WTC11 (cell line): ENCODE results near the gene MRPL40. TPM values are rescaled to one million over a fixed set of nuclear protein-coding genes. Genes with fewer than 3 reads are reported as not detected.

Experiments
- ATAC-seq: fragments of 200-7000 bp; cut with Tn5 transposase; 2 replicates; pipeline ENCODE4 v1.10.0; 2021; ENCODE audit warnings: mild to moderate bottlenecking, moderate library complexity
- CTCF ChIA-PET: fragments of 300-600 bp; sonication (Branson Sonifier 250); formaldehyde crosslinking; loops from one replicate; lab custom pipeline; 2021; ENCODE audit warnings: antibody characterized with exemption; lab: Charles Lee
- POLR2A ChIA-PET: fragments of 350-600 bp; sonication (Branson Sonifier 250); formaldehyde crosslinking; loops from one replicate; lab custom pipeline; 2021; ENCODE audit warnings: antibody characterized with exemption; lab: Charles Lee
- DNase-seq: peaks from one replicate; pipeline ENCODE4 v3.0.0; 2021; ENCODE audit warnings: low spot score
- H3K27ac Mint-ChIP-seq: 2 replicates; pipeline ENCODE4 v1.8.0; 2021; ENCODE audit warnings: mixed read lengths
- H3K27me3 Mint-ChIP-seq: 2 replicates; pipeline ENCODE4 v1.8.0; 2021; ENCODE audit warnings: low read depth, mild to moderate bottlenecking, moderate library complexity, mixed read lengths
- H3K36me3 Mint-ChIP-seq: 2 replicates; pipeline ENCODE4 v1.8.0; 2021; ENCODE audit warnings: mixed read lengths
- H3K4me1 Mint-ChIP-seq: 2 replicates; pipeline ENCODE4 v1.8.0; 2022; ENCODE audit warnings: mixed read lengths
- H3K4me3 Mint-ChIP-seq: 2 replicates; pipeline ENCODE4 v1.8.0; 2021; ENCODE audit warnings: mild to moderate bottlenecking, moderate library complexity, mixed read lengths
- H3K9me3 Mint-ChIP-seq: 2 replicates; pipeline ENCODE4 v1.8.0; 2021; ENCODE audit warnings: mixed read lengths
- FOXJ3 ChIP-seq: sonication (generic); formaldehyde crosslinking; IDR thresholded peaks from 2 replicates; pipeline ENCODE4 v1.9.0; 2021; ENCODE audit warnings: missing genetic modification reagents, mild to moderate bottlenecking, borderline replicate concordance
- FOXP1 ChIP-seq: sonication (generic); formaldehyde crosslinking; IDR thresholded peaks from 2 replicates; pipeline ENCODE4 v1.8.0; 2022; ENCODE audit warnings: missing genetic modification reagents, mild to moderate bottlenecking, moderate library complexity, borderline replicate concordance
- FOXP4 ChIP-seq: sonication (generic); formaldehyde crosslinking; IDR thresholded peaks from 2 replicates; pipeline ENCODE4 v1.8.0; 2022; ENCODE audit warnings: mild to moderate bottlenecking, missing genetic modification reagents
- IRF1 ChIP-seq: sonication (generic); formaldehyde crosslinking; IDR thresholded peaks from 2 replicates; pipeline ENCODE4 v1.8.0; 2023; ENCODE audit warnings: missing genetic modification reagents
- JUN ChIP-seq: sonication (generic); formaldehyde crosslinking; IDR thresholded peaks from 2 replicates; pipeline ENCODE4 v1.8.0; 2023; ENCODE audit warnings: mild to moderate bottlenecking, missing genetic modification reagents
- KAT7 ChIP-seq: sonication (generic); formaldehyde crosslinking; IDR thresholded peaks from 2 replicates; pipeline ENCODE4 v1.8.1; 2023; ENCODE audit warnings: missing genetic modification reagents, mild to moderate bottlenecking, borderline replicate concordance
- PRRX2 ChIP-seq: fragments of 250-450 bp; sonication (Bioruptor Pico); IDR thresholded peaks from 2 replicates; pipeline ENCODE4 v1.8.0; 2021; ENCODE audit warnings: mild to moderate bottlenecking
- SP1 ChIP-seq: sonication (generic); formaldehyde crosslinking; conservative IDR thresholded peaks from 2 replicates; pipeline ENCODE4 v1.8.1; 2022; ENCODE audit warnings: missing genetic modification reagents
- STAT6 ChIP-seq: sonication (generic); formaldehyde crosslinking; conservative IDR thresholded peaks from 2 replicates; pipeline ENCODE4 v1.8.1; 2023; ENCODE audit warnings: mild to moderate bottlenecking, low read depth, missing genetic modification reagents, moderate library complexity
- TEAD1 ChIP-seq: sonication (generic); formaldehyde crosslinking; IDR thresholded peaks from 2 replicates; pipeline ENCODE4 v1.8.0; 2022; ENCODE audit warnings: mild to moderate bottlenecking, missing genetic modification reagents
- ZNF232 ChIP-seq: sonication (generic); formaldehyde crosslinking; IDR thresholded peaks from 2 replicates; pipeline ENCODE4 v1.8.0; 2022; ENCODE audit warnings: mild to moderate bottlenecking, missing genetic modification reagents
- ZNF317 ChIP-seq: sonication (generic); formaldehyde crosslinking; IDR thresholded peaks from 2 replicates; pipeline ENCODE4 v1.8.1; 2023; ENCODE audit warnings: low read depth, mild to moderate bottlenecking, moderate library complexity, missing genetic modification reagents, borderline replicate concordance
- ZNF423 ChIP-seq: fragments of 250-450 bp; sonication (Bioruptor Pico); IDR thresholded peaks from 2 replicates; pipeline ENCODE4 v2.1.2; 2022; ENCODE audit warnings: mild to moderate bottlenecking, moderate library complexity
- ZNF671 ChIP-seq: fragments of 250-450 bp; sonication (Bioruptor Pico); IDR thresholded peaks from 2 replicates; pipeline ENCODE4 v1.8.0; 2021; ENCODE audit warnings: mild to moderate bottlenecking
- total RNA-seq: library from RNA; stranded (reverse); gene quantifications from 3 replicates; pipeline ENCODE4 v1.2.3, GENCODE V29; 2021
- TF ChIP-seq, protein P1 (sequence below): sonication (generic); formaldehyde crosslinking; IDR thresholded peaks from 2 replicates; pipeline ENCODE4 v1.8.1; 2023; ENCODE audit warnings: mild to moderate bottlenecking, moderate library complexity, missing genetic modification reagents
- TF ChIP-seq, protein P2 (sequence below): fragments of 200-600 bp; IDR thresholded peaks from 2 replicates; pipeline ENCODE4 v1.8.0; 2022; ENCODE audit warnings: antibody characterized with exemption

MRPL40 gene
- total RNA-seq, 1 experiment from 2014 or later, result 19.2 TPM

- TF ChIP-seq, protein P1, sequence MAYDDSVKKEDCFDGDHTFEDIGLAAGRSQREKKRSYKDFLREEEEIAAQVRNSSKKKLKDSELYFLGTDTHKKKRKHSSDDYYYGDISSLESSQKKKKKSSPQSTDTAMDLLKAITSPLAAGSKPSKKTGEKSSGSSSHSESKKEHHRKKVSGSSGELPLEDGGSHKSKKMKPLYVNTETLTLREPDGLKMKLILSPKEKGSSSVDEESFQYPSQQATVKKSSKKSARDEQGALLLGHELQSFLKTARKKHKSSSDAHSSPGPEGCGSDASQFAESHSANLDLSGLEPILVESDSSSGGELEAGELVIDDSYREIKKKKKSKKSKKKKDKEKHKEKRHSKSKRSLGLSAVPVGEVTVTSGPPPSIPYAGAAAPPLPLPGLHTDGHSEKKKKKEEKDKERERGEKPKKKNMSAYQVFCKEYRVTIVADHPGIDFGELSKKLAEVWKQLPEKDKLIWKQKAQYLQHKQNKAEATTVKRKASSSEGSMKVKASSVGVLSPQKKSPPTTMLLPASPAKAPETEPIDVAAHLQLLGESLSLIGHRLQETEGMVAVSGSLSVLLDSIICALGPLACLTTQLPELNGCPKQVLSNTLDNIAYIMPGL (CRISPR knock-in tag), result no peak; the same call in 1 of the 2 replicates
- TF ChIP-seq FOXP1 (CRISPR knock-in tag), result peak; percentile 89
- TF ChIP-seq SP1 (CRISPR knock-in tag), result peak; percentile 93
- peak; percentile 74; the same call in 1 of the 2 replicates for TF ChIP-seq FOXP4 (CRISPR knock-in tag)
Measured at GRCh38 chr22:19432133-19432851, at the start of gene MRPL40 (continued).

DNA sequence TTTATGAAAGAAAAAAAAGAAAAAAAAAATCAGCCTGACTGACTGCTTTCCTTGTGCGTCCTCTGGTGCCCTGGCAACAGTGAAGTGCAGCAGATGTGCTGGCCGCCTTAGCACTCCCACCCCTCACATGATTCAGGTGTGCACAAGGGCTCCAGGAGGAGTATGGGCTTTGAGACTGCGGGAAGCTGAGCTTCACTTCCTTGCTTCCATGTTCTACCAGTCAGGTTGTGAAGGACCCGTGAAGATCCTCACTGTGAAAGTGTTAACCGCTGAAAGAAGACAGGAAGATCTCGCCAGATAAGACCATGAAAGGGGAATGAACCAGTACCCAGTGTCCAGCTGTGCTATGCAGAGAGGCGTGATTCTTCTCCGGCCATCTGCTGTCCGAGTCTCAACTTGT lies 49.1 kb upstream of the MRPL40 start:
- ATAC-seq (no peak), DNase-seq (no peak)
- ChIA-PET POLR2A (no interaction called here), CTCF (no interaction called here)
- TF ChIP-seq KAT7 (CRISPR knock-in tag), result no peak
- no peak for TF ChIP-seq TEAD1 (CRISPR knock-in tag)
- no peak for TF ChIP-seq FOXP1 (CRISPR knock-in tag)
- no peak for TF ChIP-seq ZNF232
- no peak overlapping the region for H3K27ac Mint-ChIP-seq
- H3K4me3 Mint-ChIP-seq, result no peak overlapping the region
- no peaks in the 10 kb centered on the region for H3K27me3 Mint-ChIP-seq
- H3K4me1 Mint-ChIP-seq, result no peaks in the 10 kb centered on the region
- no peaks in the 10 kb centered on the region for H3K9me3 Mint-ChIP-seq
- peaks cover 59% of the 10 kb centered on the region for H3K36me3 Mint-ChIP-seq

DNA sequence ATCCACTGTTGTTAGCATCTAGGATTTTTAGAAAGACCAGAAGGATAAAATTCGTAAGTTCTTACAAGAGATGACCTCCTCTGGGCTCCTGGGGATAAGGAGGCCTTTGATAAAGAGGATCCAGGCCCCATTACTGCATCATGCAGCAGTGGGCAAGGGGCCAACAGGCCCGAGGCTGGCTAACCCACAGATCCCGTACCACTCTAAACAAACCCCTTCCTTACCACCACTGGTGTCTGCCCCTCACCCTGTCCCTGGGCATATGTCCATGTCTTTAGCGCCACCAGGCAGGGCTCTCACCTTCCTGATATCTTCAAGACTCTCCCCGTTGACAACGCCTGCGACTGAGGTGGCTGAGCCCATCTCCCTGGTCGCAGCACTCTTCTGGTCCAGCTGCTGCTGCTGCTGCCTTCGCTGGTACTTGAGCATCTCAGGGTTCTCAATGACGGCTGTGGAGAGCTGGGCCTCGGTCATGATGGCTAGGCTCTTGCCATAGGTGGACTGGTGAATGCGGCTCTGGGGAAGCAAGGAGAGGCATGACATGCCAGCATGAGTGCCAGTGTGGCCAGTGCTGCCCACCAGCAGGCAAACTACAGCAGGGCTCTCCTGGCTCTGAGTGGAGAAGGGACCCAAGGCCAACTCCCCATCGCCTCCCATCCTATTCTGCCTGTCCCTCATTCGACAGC lies 47.0 kb upstream of the MRPL40 start:
- Mint-ChIP-seq H3K4me1 (no peaks in the 10 kb centered on the region), H3K27me3 (no peaks in the 10 kb centered on the region), H3K27ac (no peak overlapping the region), H3K36me3 (peaks cover 73% of the 10 kb centered on the region), H3K9me3 (no peaks in the 10 kb centered on the region), H3K4me3 (no peak overlapping the region)
- ATAC-seq (no peak), DNase-seq (no peak)
- TF ChIP-seq ZNF671 (no peak), JUN (CRISPR knock-in tag) (no peak), ZNF317 (no peak)
- CTCF ChIA-PET, result no interaction called here
- POLR2A ChIA-PET, result no interaction called here

DNA sequence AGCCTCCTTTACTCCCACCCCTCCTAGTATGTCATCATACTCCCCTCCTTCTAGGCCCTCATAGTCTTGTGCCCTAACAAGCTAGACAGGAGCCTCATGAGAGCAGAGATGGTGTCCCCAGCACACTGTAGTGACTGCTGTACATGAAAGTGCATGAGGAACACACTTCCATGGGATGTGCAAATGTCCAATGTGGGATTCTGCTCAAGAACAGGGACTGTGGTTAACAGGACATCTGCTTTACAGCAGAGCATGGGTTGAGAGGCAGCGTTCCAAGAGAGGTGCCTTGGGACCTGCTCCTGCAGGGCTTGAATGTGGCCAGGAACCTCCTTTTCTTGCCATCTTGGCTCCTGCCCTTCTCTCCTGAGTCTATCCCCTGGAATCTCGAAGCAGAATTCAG lies 46.1 kb upstream of the MRPL40 start:
- POLR2A ChIA-PET, result no interaction called here
- Mint-ChIP-seq H3K9me3 (no peaks in the 10 kb centered on the region), H3K27ac (no peak overlapping the region), H3K4me3 (no peak overlapping the region), H3K27me3 (no peaks in the 10 kb centered on the region), H3K4me1 (no peaks in the 10 kb centered on the region), H3K36me3 (peaks cover 78% of the 10 kb centered on the region)
- DNase-seq (no peak), ATAC-seq (no peak)
- CTCF ChIA-PET, result no interaction called here
- TF ChIP-seq, protein P2, sequence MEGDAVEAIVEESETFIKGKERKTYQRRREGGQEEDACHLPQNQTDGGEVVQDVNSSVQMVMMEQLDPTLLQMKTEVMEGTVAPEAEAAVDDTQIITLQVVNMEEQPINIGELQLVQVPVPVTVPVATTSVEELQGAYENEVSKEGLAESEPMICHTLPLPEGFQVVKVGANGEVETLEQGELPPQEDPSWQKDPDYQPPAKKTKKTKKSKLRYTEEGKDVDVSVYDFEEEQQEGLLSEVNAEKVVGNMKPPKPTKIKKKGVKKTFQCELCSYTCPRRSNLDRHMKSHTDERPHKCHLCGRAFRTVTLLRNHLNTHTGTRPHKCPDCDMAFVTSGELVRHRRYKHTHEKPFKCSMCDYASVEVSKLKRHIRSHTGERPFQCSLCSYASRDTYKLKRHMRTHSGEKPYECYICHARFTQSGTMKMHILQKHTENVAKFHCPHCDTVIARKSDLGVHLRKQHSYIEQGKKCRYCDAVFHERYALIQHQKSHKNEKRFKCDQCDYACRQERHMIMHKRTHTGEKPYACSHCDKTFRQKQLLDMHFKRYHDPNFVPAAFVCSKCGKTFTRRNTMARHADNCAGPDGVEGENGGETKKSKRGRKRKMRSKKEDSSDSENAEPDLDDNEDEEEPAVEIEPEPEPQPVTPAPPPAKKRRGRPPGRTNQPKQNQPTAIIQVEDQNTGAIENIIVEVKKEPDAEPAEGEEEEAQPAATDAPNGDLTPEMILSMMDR, result no peak
- no peak for TF ChIP-seq PRRX2 (CRISPR knock-in tag)
- no peak for TF ChIP-seq FOXJ3
- no peak for TF ChIP-seq IRF1
- no peak for TF ChIP-seq ZNF423 (CRISPR knock-in tag)
- no peak for TF ChIP-seq STAT6
